Smooth muscle cell of trachea (primary cell): Measurements from ENCODE around the gene CCNI2. TPM values are rescaled to one million over a fixed set of nuclear protein-coding genes. Genes with fewer than 3 reads are reported as not detected.

ENCODE experiments used
- total RNA-seq: library from RNA; depleted of rRNA; stranded (reverse); fragments of >200 nt; gene quantifications from 2 replicates; pipeline ENCODE4 v1.2.1, GENCODE V29; 2014

CCNI2 gene
- not detected in 2 replicates for total RNA-seq

GRCh38 chr5:132746954-132747615, at the start of gene CCNI2:
TSS of gene CCNI2 (plus strand) at chr5:132747426. CDS start at chr5:132747496, 70 bp downstream.

DNA sequence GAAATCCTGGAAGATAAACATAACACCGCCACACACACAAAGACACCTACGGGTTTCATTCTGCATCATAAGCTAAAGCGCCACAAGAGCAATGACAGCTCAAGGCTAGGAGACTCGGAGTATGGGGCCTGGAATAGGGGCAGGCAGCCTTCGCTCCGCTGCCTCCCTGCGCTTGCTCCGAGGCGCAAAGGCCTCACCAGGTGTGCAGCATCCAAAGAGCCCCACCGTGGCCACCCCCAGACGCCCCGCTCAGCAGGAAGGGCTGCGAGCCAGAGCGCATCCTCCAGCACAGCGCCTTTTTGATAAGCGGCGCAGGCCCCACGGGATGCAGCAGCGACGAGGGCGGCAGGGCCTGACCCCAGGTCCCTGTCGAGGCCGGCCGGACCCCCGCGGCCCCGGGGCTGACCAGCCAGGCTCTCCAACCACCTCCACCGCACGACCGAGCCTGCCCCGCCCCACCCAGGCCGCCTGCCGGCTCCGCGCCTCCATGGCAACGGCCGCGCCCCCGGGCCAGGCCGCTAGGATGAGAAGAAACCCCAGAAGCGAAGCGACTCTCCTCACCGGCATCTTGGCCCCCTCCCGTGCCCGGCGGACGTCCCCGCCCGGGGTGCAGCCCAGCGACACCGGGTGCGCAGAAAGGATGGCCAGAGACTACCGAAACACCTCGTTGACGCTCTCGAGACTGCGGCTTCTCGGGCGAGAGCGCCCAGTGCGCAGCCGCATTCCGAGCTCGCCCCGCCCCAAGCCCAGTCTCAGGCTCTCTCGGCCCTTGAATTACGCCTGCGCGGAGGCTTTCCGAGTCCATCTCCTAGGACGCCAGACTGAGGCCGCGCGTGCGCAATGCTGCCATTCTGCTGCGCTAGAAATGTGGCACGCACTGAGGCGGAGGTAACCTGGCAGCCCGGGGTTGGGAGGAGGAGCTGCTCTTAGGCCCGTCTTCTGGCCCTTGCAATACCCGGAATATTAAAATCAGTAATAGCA, 10.1 kb upstream of the CCNI2 start, which contains the start of gene KIF3A:
Gene KIF3A (minus strand): TSS at position 694 of the 981 bp plus-strand sequence. CDS start 127 bp downstream, at position 567.

DNA sequence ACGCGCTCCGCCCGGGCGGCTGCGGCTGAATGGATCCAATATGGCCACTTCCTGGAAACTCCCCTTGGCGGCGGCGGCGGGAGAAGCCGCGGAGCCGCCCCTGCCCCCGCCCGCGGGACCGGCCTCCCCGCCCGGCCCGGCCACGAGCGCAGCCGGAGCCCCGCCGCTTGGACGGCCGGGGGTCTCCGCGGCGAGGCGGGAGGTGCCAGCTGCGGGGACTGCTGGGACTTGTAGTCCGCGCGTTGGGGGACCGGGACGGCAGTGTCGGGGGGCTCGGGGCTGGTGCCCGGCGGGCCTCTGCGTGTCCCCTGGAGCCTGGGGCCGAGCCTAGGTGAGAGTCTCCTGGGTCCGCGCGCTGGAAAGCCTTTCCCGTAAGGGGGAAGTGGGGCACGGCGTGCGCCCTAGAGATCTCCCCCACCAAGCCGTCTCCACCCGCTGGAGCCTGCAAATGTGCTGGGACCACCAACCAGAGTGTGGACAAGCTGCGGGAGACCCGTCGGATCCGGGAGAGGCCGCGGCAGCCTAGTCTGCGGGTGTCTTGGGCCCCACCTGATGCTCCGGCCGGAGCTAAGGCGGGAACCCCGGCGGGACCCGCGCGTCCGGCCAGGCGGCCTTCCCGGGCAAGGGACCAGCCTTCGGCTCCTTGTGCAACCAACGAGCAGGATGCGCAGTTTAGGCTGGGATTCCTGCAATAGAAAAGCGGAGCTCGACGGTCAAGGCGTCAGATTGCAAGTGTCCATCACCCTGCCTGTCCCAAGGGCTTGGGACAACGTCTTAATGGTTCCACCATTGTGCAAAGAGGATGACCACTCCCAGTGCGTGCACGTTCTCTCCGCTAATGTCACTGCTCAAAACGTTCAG, 30.2 kb downstream of the CCNI2 start, which contains the start of gene SEPTIN8:
Gene SEPTIN8 (minus strand): TSS at position 31 of the 861 bp plus-strand sequence. CDS start 102 bp downstream, outside the sequence.

Other genes with a start within 250 kb of the CCNI2 start
- gene IL5, start 203.9 kb upstream of the CCNI2 start, total RNA-seq, result not detected in 2 replicates
- 26.1 and 42.8 TPM in 2 replicates for gene RAD50, start 190.4 kb upstream of the CCNI2 start, total RNA-seq
- not detected in 2 replicates for gene IL13, start 89.3 kb upstream of the CCNI2 start, total RNA-seq
- gene IL4, start 73.4 kb upstream of the CCNI2 start, total RNA-seq, result not detected in 2 replicates
- gene KIF3A, start 9.9 kb upstream of the CCNI2 start, total RNA-seq, result 7.8 and 12.2 TPM in 2 replicates
- 53.4 and 74.6 TPM in 2 replicates for gene SEPTIN8, start 29.8 kb downstream of the CCNI2 start, total RNA-seq
- gene SOWAHA, start 65.9 kb downstream of the CCNI2 start, total RNA-seq, result 0.15 and 0.17 TPM in 2 replicates
- 8.6 and 9.1 TPM in 2 replicates for gene SHROOM1, start 83.2 kb downstream of the CCNI2 start, total RNA-seq
- 0.15 and 0.17 TPM in 2 replicates for gene GDF9, start 119.0 kb downstream of the CCNI2 start, total RNA-seq
- gene UQCRQ, start 119.2 kb downstream of the CCNI2 start, total RNA-seq, result 97.4 and 130 TPM in 2 replicates
- 0.15 and 0.50 TPM in 2 replicates for gene LEAP2, start 126.2 kb downstream of the CCNI2 start, total RNA-seq
- gene AFF4, start 216.2 kb downstream of the CCNI2 start, total RNA-seq, result 45.8 and 54.0 TPM in 2 replicates